Upper lobe of left lung (tissue), 6 donors: ENCODE results near the gene OLFM2. TPM values are rescaled to one million over a fixed set of nuclear protein-coding genes. Genes with fewer than 3 reads are reported as not detected.
A peak's percentile ranks its signal among the peaks of the same experiment; 100 is the strongest.

Experiments used
- ATAC-seq, 2 donors: fragments of 200-7000 bp; cut with Tn5 transposase; one replicate each; pipeline ENCODE4 v1.9.1; 2022; ENCODE audit warnings: mild to moderate bottlenecking in 2 of 2, moderate library complexity in 2 of 2; ENCODE audit not compliant: low FRiP score in 2 of 2
- DNase-seq, 2 donors: peaks; one replicate each; pipeline ENCODE4 v3.0.0-alpha.2; 2019 to 2020
- H3K27ac ChIP-seq, 4 donors: fragments of 200-600 bp; sonication (generic); one replicate each; pipeline ENCODE4 v1.5.1; 2016 to 2019
- H3K27me3 ChIP-seq, 4 donors: fragments of 200-600 bp; sonication (generic); one replicate each; pipeline ENCODE4 v1.5.1; 2017 to 2019
- H3K36me3 ChIP-seq, 4 donors: fragments of 200-600 bp; sonication (generic); one replicate each; pipeline ENCODE4 v1.5.1; 2016 to 2019
- H3K4me1 ChIP-seq, 4 donors: fragments of 200-600 bp; sonication (generic); one replicate each; pipeline ENCODE4 v1.5.1; 2018 to 2019
- H3K4me3 ChIP-seq, 4 donors: fragments of 200-600 bp; sonication (generic); one replicate each; pipeline ENCODE4 v1.5.1; 2017 to 2019; ENCODE audit warnings: mild to moderate bottlenecking in 2 of 4, moderate library complexity in 1 of 4
- H3K9me3 ChIP-seq, 4 donors: fragments of 200-600 bp; sonication (generic); one replicate each; pipeline ENCODE4 v1.5.1; 2018 to 2019
- EP300 ChIP-seq, 4 donors: sonication (generic); formaldehyde crosslinking; IDR thresholded peaks; one replicate each; pipeline ENCODE4 v1.5.1; 2017; ENCODE audit warnings: antibody characterized with exemption in 4 of 4, control low read depth in 2 of 4
- POLR2A ChIP-seq, 4 donors: fragments of 450-650 bp; IDR thresholded peaks; one replicate each; pipeline ENCODE4 v1.5.1; 2016 to 2017; ENCODE audit warnings: antibody characterized with exemption in 4 of 4, mild to moderate bottlenecking in 2 of 4
- POLR2AphosphoS5 ChIP-seq, 2 donors: sonication (generic); formaldehyde crosslinking; IDR thresholded peaks; one replicate each; pipeline ENCODE4 v1.5.1; 2017; ENCODE audit warnings: antibody characterized with exemption in 2 of 2
- WGBS, 2 donors: methylation state at CpG; one replicate each; pipeline ENCODE4 v1.1.5; 2017 to 2018; 5-methylcytosine and 5-hydroxymethylcytosine counted together
- total RNA-seq, 6 donors: library from RNA; depleted of rRNA in 4 of 6; stranded (reverse); fragments of >200 nt in 4 of 6; gene quantifications; one replicate each; pipeline versions ENCODE4 v1.1.0 to v1.2.1, GENCODE V29; 2016 to 2021
- TF ChIP-seq, protein P1 (sequence below), 6 experiments: fragments of 450-650 bp in 4 of 6; fragments of 200-600 bp in 2 of 6; sonication (generic) in 2 of 6; IDR thresholded peaks; one replicate each; pipeline ENCODE4 v1.5.1; 2016 to 2019; ENCODE audit warnings: antibody characterized with exemption in 6 of 6
- donor health status: DM: no; HTN: no; CAD: no; lungs with moderate emphysema.
- donor health status: DM: no; HTN: yes; CAD: no; lungs with severe emphysema.

The OLFM2 gene
- total RNA-seq, 6 donors from 2014 or later, result 0.98 to 11.3 (median 4.7) TPM; not detected in 1

DNA sequence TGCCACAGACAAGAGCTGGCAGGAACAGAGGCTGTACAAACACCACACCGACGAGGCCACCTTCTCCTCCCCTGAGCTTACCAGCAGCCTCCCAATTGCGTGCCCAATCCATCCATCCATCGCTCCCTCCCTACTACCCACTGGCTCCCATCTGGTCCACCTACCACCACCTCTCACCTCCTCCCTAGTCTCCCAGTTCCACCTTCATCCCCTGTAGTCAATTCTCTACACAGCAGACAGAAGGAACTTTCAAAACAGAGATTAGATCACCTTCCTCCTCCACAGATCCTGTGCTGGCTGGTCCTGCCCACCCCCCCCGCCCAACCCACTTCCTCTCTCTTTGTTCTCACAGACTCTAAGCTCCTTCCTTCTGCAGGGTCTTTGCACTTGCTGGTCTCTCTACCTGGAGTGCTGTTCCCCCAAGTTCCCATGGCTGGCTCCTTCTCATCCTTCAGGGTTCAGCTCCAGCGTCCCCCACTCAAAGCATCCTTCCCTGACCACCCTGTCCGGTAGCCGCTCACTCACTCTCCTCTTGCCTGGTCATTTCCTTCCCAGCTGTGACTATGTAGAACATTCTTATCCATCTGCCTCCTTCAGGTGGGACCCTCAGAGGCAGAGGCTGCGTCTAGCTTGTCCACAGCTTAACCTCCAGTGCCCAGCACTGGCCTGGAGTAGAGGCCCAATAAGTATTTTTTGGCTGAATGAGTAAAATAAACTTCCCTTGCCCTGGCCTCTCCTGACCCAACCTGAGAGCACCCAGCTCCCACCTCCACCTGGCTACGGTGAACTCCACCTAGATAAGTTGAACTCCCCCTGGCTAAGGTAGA lies 78.2 kb downstream of the OLFM2 start:
- DNase-seq (no peak), ATAC-seq (no peak)
- Histone ChIP-seq H3K27me3 (no peaks in the 10 kb centered on the region), H3K9me3 (no peaks in the 10 kb centered on the region), H3K4me3 (no peak overlapping the region), H3K36me3 (no peaks in the 10 kb centered on the region), H3K4me1 (peaks cover 0 to 15% (median 0%) of the 10 kb centered on the region in 4 donors), H3K27ac (peak overlapping the region in 2 of 4 donors; percentile 27 to 50)
- WGBS, 2 donors, result 73 to 74% methylated on average over 10 of the region's 10 CpGs
- no peak for TF ChIP-seq POLR2AphosphoS5 (IDR thresholded peaks at IDR 0.05)
- TF ChIP-seq POLR2A (IDR thresholded peaks at IDR 0.05), result no peak
- TF ChIP-seq EP300 (IDR thresholded peaks at IDR 0.05), result no peak
- TF ChIP-seq, protein P1, sequence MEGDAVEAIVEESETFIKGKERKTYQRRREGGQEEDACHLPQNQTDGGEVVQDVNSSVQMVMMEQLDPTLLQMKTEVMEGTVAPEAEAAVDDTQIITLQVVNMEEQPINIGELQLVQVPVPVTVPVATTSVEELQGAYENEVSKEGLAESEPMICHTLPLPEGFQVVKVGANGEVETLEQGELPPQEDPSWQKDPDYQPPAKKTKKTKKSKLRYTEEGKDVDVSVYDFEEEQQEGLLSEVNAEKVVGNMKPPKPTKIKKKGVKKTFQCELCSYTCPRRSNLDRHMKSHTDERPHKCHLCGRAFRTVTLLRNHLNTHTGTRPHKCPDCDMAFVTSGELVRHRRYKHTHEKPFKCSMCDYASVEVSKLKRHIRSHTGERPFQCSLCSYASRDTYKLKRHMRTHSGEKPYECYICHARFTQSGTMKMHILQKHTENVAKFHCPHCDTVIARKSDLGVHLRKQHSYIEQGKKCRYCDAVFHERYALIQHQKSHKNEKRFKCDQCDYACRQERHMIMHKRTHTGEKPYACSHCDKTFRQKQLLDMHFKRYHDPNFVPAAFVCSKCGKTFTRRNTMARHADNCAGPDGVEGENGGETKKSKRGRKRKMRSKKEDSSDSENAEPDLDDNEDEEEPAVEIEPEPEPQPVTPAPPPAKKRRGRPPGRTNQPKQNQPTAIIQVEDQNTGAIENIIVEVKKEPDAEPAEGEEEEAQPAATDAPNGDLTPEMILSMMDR (IDR thresholded peaks at IDR 0.05), result no peak

GRCh38 chr19:9857076-9857721 lies 79.1 kb downstream of the OLFM2 start:
- 94 to 97% methylated on average over 6 to 13 of the region's 13 CpGs for WGBS, 2 donors
- H3K36me3 ChIP-seq, result no peaks in the 10 kb centered on the region
- no peaks in the 10 kb centered on the region for H3K27me3 ChIP-seq
- H3K9me3 ChIP-seq, result no peaks in the 10 kb centered on the region
- TF ChIP-seq, protein P1 (IDR thresholded peaks at IDR 0.05), result no peak
- no peak for TF ChIP-seq POLR2A (IDR thresholded peaks at IDR 0.05)
- no peak for TF ChIP-seq EP300 (IDR thresholded peaks at IDR 0.05)
- TF ChIP-seq POLR2AphosphoS5 (IDR thresholded peaks at IDR 0.05), result no peak
- ATAC-seq (no peak), DNase-seq (no peak)
- peaks cover 0 to 15% (median 0%) of the 10 kb centered on the region in 4 donors for H3K4me1 ChIP-seq
- H3K27ac ChIP-seq, result peak overlapping the region in 1 of 4 donors; percentile 27
- H3K4me3 ChIP-seq, result no peak overlapping the region

DNA sequence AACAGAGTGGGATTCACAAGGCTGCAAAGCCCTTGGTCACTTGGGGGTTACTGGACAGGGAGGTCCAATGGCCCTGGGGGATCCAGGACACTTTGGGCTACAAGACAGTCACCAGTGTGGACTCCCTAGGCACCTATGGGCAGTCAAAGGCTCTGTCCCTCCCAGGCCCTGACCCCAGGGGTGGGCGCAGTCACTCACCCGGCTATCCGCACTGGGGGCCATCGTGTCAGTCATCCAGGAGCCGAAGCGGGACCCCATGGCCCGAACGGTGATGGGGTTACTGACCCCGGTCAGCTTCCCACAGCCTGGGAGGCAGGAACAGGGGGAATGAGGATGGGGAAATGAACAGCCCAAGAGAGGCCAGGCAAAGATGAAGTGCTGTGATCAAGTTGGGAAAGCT lies 79.7 kb downstream of the OLFM2 start:
- no peaks in the 10 kb centered on the region for H3K36me3 ChIP-seq
- ATAC-seq (no peak), DNase-seq (no peak)
- H3K9me3 ChIP-seq, result no peaks in the 10 kb centered on the region
- WGBS, 2 donors, result 96 to 100% methylated on average over 6 to 9 of the region's 9 CpGs
- H3K27ac ChIP-seq, result no peak overlapping the region
- H3K4me3 ChIP-seq, result no peak overlapping the region
- H3K27me3 ChIP-seq, result no peaks in the 10 kb centered on the region
- TF ChIP-seq EP300 (IDR thresholded peaks at IDR 0.05) (no peak), POLR2AphosphoS5 (IDR thresholded peaks at IDR 0.05) (no peak)
- TF ChIP-seq, protein P1 (IDR thresholded peaks at IDR 0.05), result no peak
- peaks cover 0 to 15% (median 0%) of the 10 kb centered on the region in 4 donors for H3K4me1 ChIP-seq

DNA sequence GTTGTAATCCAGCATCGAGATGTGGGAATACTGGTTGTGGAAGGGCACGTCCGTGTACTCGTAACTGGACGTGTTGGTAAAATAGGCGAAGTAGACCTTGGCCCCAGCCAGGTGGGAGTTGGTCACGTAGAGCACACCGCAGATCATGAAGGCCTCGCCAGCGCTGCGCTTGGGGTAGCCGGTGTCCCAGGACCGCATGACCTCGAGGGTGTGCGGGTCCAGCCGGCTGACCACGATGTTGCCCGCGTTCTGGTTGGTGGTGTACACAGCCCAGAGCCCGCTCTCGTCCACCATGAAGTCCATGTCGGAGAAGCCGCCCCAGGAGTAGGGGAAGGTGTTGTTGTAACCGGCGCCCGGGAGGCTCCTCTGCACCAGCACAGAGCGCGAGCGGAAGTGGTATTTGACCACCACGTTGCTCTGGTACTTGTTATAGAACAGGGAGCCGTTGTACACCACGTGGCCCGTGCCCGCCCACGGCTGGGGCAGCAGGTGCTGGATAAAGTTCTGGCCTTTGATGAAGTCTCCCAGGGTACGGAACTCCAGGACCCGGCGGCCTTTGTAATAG lies 82.0 kb downstream of the OLFM2 start:
- DNase-seq (peak in 1 of 2 donors; percentile 79), ATAC-seq (no peak)
- Histone ChIP-seq H3K4me3 (no peak overlapping the region), H3K36me3 (peaks cover 0 to 10% (median 3%) of the 10 kb centered on the region in 4 donors), H3K27me3 (no peaks in the 10 kb centered on the region), H3K4me1 (peaks cover 0 to 15% (median 0%) of the 10 kb centered on the region in 4 donors), H3K27ac (no peak overlapping the region), H3K9me3 (no peaks in the 10 kb centered on the region)
- WGBS, 2 donors, result 96 to 98% methylated on average over 19 to 33 of the region's 38 CpGs
- TF ChIP-seq EP300 (IDR thresholded peaks at IDR 0.05) (no peak), POLR2A (IDR thresholded peaks at IDR 0.05) (no peak), POLR2AphosphoS5 (IDR thresholded peaks at IDR 0.05) (no peak)
- TF ChIP-seq, protein P1 (IDR thresholded peaks at IDR 0.05), result no peak
